ENCODE data around the gene EIF4B. TPM values are rescaled to one million over a fixed set of nuclear protein-coding genes. Genes with fewer than 3 reads are reported as not detected.

Gene EIF4B, protein sequence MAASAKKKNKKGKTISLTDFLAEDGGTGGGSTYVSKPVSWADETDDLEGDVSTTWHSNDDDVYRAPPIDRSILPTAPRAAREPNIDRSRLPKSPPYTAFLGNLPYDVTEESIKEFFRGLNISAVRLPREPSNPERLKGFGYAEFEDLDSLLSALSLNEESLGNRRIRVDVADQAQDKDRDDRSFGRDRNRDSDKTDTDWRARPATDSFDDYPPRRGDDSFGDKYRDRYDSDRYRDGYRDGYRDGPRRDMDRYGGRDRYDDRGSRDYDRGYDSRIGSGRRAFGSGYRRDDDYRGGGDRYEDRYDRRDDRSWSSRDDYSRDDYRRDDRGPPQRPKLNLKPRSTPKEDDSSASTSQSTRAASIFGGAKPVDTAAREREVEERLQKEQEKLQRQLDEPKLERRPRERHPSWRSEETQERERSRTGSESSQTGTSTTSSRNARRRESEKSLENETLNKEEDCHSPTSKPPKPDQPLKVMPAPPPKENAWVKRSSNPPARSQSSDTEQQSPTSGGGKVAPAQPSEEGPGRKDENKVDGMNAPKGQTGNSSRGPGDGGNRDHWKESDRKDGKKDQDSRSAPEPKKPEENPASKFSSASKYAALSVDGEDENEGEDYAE
- total RNA-seq = 1,037 and 1,365 TPM in 2 replicates

DNA sequence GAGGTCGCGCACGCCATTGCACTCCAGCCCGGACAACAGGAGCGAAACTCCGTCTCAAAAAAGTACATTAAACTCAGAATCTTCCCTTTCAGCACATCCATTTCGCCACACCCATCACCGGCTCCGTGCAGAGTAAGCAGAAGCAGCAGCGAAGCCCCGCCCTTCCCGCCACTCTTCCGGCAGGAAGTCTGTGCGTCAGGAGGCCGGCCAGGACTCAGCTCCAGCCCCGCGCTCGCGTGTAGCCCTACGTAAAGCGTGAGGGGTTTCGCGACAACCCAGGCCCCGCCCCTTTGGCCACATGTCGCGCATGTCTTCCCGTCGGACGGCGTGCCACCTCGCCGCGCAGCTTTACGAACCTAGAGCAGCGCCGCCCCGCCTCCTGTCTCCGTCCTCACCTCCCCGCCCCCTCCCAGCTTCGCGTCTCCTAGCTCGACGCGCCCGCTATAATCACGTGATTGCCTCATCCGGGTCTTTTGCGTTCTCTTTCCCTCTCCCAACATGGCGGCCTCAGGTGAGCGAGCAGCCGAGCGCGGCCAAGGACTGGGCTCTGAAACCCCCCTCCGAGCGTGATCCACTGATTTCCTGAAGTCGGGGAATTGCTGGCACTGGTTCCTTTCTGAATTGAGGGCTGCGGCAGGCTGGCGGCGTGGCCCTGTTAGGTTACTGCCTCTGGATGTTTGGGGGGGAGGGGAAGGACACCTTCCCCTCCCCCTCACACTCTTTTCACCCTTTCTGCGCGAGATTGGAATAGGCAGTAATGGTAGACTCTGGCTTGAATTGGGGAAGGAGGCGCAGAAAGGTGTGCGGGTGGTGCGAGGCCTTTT is at the start of gene EIF4B:
EIF4B (plus strand) TSS at position 471 of the 824 bp plus-strand sequence; CDS start at position 499, 28 bp downstream.

DNA sequence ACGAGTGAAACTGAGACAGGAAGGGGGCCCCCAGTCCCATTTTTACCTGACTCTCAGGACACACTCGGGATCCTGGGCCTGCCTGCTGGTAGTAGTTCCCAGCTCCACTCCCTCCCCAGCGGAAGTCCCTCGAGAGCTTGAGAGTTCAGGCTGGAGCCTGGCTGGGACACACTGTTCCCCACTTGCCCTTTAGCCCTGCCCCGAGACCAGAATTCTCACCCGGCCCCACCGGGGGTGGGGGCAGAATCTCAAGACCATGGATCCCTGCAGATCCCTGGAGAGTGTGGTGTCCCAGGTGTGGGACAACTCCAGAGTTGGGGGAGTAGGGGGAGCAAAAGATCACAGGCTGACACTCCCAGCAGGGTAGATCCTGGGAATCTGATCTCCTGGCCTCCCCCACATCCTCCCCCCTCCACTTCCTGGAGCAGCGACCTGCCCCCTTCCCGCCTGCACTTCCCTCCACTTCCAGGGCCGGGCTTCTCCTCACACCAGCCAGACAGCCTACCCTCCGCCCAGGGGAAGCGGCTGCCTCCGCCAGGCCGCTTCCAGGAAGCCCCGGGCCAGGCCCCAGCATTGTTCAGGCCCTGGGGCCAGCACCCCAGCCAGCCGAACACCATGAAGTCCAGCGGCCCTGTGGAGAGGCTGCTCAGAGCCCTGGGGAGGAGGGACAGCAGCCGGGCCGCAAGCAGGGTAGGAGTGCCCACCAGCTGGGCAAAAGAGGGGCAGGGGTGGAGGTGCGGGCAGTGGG is 43.5 kb downstream of the EIF4B start, which contains the start of gene TNS2:
TNS2 (plus strand) TSS at position 495 of the 748 bp plus-strand sequence; CDS start at position 616, 121 bp downstream.

DNA sequence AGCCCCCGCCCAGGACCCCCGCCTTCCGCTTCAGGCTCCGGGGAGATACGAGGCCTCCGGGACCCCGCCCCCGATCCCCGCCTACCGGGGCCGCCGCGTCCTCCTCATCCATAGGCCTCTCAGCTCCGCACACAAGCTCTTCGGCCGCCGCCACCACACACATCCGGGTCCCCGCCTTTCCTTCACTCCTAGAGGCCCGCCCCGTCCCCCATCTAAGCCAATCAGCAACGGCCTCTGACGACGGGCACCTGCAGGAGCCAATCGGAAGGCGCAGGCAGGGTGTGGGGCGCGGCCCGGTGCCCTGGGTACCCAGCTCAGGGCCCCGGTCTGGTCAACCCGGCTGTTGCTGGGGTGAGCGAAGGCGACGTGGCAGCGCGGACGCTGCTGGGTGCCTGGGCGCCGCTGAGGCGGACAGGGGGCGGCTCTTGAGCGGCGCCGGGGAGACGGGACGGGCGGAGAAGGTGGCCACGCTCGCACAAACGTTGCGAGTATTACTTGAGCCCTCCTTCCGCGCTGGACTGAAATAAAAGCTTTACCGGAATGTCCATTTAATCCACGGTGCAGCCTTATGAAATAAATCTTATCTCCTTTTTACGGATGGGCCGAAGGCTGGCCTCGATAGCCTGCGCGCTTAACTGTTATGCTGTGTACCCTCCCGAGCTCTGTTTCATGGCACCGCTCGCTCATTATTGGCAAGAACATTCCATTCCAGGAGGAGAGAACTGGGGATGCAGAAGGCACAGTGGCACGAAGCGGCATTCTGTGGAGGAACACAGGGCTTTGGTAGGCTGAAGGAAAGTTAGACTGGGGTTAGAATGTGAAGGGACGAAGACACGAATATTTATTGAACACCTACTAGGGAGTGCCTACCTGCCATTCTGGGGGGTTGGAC is 73.2 kb downstream of the EIF4B start, which contains the start of gene SPRYD3:
SPRYD3 (minus strand) TSS at position 165 of the 892 bp plus-strand sequence; CDS start at position 108, 57 bp downstream.

Other genes starting within 250 kb of the EIF4B start
- not detected in 2 replicates for gene KRT76, start 229.1 kb upstream of the EIF4B start, total RNA-seq
- gene KRT3, start 210.3 kb upstream of the EIF4B start, total RNA-seq = not detected in 2 replicates
- not detected in 2 replicates for gene KRT4, start 192.3 kb upstream of the EIF4B start, total RNA-seq
- gene KRT79, start 172.1 kb upstream of the EIF4B start, total RNA-seq = 0.28 TPM in 1 of 2 replicates, not detected in the other
- gene KRT78, start 157.5 kb upstream of the EIF4B start, total RNA-seq = not detected in 2 replicates
- 9.2 and 20.7 TPM in 2 replicates for gene KRT8, start 101.4 kb upstream of the EIF4B start, total RNA-seq
- 278 and 369 TPM in 2 replicates for gene KRT18, start 57.3 kb upstream of the EIF4B start, total RNA-seq
- gene TNS2, start 43.6 kb downstream of the EIF4B start, total RNA-seq = 19.8 and 33.7 TPM in 2 replicates
- gene SPRYD3, start 72.9 kb downstream of the EIF4B start, total RNA-seq = 16.6 and 23.3 TPM in 2 replicates
- gene IGFBP6, start 91.2 kb downstream of the EIF4B start, total RNA-seq = 16.0 and 109 TPM in 2 replicates
- not detected in 2 replicates for gene SOAT2, start 97.0 kb downstream of the EIF4B start, total RNA-seq
- gene ZNF740, start 174.3 kb downstream of the EIF4B start, total RNA-seq = 13.7 and 14.9 TPM in 2 replicates
- 3.4 and 5.2 TPM in 2 replicates for gene CSAD, start 174.5 kb downstream of the EIF4B start, total RNA-seq
- 0.18 and 0.38 TPM in 2 replicates for gene ITGB7, start 200.8 kb downstream of the EIF4B start, total RNA-seq
- 4.0 and 8.5 TPM in 2 replicates for gene RARG, start 225.8 kb downstream of the EIF4B start, total RNA-seq

All from endothelial cell of coronary artery (primary cell).